ENCODE measurements around the gene SLC30A7.
"Not testable (repeated sequence)": the region's sequence is repeated elsewhere in the genome, so short reads cannot be mapped to it uniquely, and the experiment has no call there.

Gene SLC30A7

DNA sequence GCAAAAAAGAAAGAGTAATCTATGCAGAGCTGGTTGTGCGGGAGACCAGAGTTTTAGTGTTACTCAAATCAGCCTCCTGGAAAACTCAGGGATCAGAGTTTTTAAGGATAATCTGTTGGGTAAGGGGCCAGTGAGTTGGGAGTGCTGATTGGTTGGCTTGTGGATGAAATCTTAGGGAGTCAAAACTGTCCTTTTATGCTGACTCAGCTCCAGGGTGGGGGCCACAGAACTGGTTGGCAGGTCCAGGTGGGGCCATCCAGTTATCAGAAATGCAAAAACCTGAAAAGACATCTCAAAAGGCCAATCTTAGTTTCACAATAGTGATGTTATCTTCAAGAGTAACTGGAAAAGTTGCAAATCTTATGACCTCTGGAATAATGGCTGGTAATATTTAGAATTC lies 4.5 kb upstream of the SLC30A7 start:
- no peak for DNase-seq

DNA sequence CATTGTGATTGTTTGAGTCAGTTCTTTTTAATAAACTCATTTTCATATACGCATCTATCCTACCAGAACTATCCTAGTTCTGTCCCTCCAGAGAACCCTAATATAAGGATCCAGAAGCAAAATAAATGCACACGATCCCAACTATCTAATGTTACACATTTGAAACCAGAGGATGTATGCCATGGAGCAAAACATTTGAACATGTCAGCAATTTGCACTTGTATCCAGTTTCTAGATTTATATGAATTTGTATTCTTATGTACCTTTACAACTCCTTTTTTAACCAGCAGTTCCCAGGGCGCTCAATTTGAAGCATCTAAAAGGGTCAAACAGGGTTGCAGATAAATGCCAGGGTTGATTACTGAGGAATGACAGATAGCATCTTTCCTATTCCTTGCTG lies 3.3 kb upstream of the SLC30A7 start:
- no peak for DNase-seq

DNA sequence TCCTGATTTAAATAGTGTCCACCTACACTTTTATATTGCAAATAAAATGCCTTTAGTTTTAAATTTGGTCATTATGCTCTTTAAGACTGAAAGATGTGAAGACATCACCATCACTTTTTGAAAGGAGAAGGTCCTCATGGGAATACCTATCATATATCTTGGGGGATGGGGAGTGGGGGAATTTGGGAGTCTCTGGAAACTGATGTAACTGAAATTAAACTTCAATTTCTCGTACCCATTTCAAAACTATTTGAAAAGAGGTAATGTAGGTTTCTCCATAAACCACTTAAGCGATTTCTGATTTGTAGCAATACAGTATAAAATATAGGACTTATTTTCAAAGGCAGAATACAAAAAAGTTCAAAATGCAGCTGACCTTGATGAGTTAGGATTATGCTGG lies 2.2 kb upstream of the SLC30A7 start:
- no peak for DNase-seq

DNA sequence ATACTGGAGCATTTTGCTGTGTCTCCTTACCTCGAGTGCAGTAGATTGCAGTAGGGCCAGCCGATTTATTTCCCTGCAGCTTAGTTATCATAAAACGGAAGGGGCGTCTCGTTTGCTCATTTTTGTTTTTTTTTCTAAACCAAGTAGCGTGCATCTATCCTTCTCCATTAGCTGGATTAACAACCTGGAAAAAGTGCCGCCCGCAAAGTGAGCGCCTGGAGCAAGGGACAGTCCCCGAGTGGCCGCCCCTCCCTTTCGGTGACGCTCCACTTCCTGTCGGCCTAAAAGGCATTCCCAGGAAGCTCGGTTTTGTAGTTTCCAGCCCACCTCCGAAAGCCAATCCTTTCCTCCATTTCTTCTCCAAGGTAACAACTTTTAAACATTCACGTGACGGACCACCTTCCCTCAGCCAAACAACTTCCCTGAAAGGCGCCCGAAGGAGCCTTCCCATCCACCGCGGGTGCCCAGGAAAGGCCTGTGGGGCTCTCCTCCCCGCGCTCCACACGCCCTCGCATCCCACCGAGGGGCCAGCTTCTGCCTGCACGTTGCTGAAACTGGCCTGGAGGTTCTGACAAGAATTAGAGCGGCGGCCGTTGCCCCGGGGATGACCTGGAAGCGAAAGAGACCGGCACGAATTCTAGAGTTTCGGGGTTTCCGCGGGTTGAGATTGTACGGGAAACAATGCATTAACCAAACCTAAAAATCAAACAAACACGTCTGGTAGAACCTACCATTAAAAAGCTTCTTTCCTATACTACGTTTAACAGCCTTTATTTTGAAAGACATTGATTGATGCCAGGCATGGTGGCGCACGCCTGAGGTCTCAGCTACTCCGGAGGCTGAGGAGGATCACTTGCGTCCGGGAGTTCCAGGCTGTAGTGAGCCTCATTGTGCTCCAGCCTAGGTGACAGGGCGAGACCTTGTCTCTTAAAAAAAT lies 1.0 kb upstream of the SLC30A7 start, which contains the start of gene EXTL2:
EXTL2 (minus strand) TSS at position 240 of the 937 bp plus-strand sequence. CDS start 6,085 bp downstream, outside the sequence.
- DNase-seq: peak; percentile 77

DNA sequence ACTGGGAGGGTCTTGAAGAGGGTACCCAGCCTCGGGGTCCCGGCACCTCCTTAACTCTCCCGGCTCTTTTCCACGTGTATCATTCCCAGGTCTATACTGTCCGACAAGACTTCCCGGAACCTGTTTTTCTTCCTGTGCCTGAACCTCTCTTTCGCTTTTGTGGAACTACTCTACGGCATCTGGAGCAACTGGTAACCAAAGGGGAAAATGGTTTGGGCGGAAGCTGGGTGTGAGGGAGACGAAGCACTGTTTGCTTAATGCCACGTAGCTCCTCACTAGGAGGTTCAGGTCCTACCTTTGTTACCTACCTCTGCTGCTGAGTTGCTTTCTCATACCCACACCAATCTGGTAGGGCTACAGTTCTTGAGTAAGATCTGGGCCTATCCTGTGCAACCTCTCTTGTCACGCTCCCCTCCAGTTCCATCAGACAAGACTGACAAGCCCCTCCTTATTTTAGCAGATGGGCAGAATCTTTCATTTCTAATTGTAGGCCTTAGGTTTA lies 642 bp downstream of the SLC30A7 start:
- peak; percentile 59 for DNase-seq

DNA sequence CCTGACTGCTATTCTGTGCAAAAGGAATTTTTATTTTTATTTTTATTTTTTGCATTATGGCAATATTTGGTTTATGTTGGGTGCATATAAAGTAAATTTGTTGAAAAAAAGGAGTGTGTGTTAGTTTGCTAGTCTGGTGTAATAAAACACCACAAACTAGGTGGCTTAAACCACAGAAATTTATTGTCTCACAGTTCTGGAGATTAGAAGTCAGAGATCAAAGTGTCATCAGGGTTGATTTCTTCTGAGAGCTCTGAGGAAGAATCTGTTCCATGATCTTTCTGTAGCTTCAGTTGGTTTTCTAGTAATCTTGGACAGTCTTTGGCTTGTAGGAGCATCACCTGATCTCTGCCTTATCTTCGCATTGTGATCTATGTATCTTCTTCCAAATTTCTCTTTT lies 6.5 kb downstream of the SLC30A7 start:
- DNase-seq: no peak

DNA sequence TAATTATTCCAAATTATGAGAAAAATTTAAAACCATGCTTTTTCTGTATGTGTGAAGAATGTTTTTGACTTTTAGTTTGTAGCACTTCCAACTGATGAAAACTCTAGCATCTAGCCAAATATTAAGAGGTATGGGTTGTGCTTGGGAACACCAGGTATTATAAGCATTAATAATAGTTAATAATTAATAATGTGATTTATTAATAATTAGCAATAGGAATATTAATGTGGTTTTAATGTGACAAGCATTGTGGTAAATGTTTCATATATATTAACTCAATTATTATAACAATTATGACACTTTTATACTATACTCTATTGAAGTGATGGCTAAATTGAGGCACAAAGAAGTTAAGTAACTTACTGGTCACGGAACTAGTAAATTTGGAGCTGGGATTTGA lies 7.9 kb downstream of the SLC30A7 start:
- DNase-seq: no peak

DNA sequence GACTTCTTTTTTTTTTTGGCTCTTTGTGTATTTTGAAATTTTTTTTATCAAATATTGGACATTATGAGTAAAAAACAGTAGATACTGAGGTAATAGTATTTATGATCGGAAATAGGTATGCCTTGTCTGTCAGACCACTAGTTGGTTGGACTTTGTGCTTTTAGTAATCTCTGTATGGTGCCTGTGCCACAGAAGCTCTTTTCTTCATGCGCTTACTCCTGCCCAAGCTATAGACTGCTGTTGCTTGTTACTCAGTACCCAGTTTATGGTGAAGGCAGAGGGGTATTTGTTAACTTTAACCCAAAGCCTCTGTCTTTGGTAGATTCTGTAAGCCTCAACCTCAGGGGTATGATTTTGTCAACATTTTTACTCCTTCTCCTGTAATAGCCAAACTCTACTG lies 8.6 kb downstream of the SLC30A7 start:
- no peak for DNase-seq

DNA sequence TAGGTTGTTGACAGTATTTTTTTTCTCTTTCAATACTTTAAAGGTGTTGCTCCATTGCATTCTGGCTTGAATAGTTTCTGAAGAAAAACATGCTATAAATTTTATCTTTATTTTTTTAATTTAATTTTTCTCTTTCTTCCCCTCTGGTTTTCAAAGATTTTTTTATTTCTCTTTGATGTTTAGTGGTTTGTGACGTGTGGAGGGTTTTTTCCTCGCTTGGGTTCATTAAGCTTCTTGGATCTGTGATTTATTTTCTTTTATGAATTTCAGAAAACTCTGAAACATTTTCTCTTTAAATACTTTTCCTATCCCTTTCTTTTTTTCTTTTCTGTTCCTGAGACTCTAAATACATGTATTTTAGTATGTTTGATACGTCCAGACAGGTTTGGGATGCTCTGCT lies 9.3 kb downstream of the SLC30A7 start:
- no peak for DNase-seq

DNA sequence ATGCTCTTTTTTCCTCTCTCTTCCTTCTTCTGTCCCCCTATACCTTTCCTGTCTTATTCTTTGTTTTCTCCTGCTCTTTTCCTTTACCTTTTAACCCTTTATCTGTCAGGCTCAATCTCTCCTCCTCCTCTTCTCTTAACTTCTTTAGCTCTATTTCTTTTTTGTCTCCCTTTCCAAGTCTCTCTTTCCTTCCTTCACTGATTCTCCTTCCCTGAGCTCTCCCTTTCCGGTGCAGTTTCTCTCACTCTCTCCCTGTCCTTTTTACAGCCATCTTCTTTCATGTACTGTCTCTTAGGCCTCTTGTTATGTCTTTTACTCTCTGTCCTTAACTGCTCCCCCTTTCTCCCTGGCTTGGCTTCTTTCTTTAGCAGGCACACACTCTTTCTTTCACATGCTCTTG lies 12.0 kb downstream of the SLC30A7 start:
- no peak for DNase-seq

DNA sequence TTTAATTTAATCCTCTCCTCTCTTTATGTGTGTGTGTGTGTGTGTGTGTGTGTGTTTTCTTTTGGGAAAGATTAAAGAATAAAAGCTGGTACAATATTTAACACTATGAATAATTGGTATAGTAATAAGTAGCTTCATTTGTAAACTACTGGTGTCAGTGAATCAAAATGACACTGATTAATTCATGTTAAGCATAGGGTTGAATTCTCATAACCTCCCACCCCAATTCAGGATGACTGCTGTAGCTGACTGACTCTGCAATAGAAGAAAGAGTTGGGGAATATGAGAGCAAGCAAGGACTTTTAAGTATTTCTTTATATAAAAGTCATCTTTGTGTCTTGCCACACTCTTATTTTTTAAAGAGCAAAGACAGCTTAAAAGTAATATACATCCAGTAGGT lies 13.1 kb downstream of the SLC30A7 start:
- no peak for DNase-seq

DNA sequence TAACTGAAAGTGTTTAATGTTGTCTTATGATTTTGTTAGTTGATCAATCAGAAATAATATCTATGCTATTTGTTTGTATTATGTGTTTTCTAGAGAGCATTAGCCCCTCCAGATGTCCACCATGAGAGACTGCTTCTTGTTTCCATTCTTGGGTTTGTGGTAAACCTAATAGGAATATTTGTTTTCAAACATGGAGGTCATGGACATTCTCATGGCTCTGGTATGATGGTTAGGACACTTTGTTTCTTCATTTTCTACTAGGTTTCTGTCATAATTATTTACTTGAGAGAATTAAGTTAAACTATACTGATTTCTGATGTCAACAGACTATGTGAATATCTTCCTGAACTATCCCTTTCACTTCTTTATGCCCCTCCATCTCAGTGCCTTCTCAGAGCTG lies 16.1 kb downstream of the SLC30A7 start:
- no peak for DNase-seq

DNA sequence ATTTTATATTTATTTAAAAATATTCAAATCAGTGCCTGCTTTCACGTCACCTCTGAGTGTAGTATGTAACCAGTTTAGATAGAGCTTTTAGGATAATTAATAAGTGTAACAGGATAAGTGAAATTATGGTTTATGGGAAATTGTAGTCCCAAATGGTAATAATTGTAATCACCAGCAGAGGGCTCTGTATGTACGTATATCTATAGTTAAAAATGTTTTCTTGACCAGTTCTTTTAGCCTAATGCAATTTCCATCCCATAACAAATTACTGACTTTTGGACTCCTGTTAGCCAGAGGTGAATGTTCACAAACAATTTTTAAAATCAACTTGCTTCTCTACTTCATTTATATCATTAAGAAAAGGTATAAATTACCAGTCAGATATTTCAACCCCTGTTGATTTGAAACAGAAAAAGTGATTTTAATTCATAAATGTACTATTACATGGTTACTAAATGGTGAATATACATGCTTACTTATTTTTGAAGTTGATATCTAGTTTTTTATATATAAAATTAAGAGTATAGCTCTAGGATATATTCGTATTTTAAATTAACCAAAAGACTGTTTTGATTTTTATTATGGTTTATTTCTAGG lies 25.3 kb downstream of the SLC30A7 start:
- DNase-seq: no peak

DNA sequence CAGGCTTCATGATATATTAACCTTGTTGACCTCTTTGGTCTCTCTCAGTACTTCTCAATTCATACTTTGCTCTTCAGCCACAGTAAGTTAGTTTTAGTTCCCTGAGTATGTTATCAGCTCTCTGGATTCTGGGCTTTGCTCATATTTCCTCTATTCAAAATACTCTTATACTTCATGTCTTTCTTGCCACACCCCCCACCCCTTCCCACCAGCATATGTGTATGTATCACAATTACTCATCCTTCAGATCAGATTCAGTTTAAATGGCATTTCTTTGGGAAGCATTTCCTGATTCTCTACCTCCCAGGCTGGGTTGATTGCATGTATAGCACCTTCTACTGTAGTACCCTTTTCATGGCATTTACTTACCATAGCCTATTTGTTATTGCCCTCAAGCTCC lies 28.3 kb downstream of the SLC30A7 start:
- no peak for DNase-seq

DNA sequence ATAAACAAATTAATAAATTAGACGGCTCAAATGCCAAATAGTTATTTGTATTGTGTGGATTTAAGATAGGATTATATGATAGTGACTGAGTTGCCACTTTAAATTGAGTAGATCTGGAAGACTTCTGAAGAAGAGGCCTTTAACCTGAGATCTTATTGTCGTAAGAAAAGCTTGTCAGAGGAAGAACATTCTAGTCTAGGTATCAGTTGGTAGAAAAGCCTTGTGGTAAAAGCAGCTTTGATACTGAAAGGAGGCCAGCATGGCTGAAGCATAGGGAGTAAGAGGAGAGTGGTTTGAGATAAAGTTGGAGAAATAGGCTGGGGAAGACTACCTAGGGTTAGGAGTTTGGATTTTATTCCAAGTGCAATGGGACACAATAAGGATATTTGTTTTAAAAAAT lies 29.1 kb downstream of the SLC30A7 start:
- no peak for DNase-seq

DNA sequence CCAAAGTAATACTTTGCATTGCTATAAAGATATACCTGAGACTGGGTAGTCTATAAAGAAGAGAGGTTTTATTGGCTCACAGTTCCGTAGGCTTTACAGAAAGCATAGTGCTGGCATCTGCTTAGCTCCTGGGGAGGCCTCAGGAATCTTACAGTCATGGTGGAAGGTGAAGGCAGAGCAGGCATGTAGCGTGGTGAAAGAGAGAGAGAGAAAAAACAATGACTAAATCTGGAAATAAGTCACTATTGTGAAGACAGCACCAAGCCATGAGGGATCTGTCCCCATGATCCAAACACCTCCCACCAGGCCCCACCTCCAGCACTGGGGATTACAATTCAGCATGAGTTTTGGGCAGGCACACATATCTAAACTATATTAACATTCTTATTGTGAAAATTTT lies 30.4 kb downstream of the SLC30A7 start:
- no peak for DNase-seq

DNA sequence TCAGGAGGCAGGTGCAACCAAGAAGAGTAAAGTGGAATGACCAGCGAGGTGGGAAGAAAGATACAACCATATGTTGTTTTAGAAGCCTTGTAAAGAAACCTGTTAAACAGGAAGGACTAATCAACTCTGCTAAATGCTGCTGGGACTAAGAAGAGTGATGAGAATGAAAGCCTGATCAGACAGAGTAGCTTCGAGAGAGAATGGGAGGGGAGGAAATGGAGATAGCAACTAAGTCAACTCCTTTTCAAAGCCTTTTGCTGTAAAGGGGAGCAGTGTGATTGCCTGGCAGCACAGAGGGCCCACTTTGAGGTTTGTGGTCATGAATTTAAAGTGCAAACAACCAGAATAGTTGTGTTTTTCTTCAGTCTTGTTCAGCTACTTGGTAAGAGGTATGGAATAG lies 31.4 kb downstream of the SLC30A7 start:
- DNase-seq: no peak

DNA sequence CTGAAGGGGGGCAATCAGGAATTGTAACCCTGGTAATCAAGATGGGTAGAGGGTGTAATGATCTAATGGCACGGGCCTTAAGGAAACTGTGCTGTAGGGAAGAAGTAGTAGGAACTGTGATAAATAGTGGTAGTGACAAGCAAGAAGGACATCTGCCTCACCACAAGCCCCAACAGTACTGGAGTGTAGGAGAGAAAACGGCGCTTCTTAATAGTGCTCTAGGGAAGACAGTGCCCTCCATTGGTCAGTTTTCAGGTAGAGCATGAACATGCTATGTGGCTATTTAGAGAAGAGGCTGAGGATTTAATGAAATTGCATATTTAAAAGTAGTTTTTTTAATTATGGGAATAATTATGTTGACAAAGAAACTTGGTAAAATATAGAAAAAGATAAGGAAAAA lies 32.2 kb downstream of the SLC30A7 start:
- DNase-seq: no peak

DNA sequence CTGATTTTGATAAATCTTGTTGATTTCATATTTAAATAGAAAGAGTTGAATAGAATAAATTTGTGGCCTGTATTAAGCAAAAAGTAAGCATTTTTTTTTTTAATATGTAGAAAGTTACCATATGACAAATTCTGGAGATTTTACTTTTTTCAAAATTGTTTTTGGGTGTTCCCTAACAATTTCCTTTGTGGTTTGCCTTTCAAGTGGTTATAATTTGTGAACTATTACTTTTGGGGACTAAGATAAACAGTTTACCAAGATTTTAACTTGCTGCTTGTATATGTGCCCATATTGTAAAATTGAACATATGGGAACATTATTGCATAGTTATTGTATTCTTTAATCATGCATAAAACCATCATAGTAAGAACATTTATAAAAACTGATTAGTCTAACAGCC lies 34.6 kb downstream of the SLC30A7 start:
- DNase-seq: no peak

DNA sequence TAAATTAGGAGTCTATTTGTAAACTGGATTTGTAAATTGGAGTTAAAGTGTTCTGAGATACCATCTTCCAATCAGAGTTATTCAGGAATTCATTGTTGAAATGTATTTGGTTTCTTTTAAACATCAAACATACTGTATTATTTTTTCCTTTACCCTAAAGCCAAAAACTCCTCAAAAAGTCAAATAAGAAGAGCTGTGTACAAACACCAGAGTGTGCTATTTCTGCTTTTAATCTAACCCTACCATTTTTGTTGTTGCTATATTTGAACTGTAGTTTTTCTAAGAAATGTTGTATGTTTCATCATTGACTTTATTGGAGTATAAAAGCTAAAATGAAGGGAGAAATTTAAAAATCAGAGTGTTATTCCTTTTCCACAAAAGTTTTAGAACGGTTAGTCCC lies 35.8 kb downstream of the SLC30A7 start:
- no peak for DNase-seq

DNA sequence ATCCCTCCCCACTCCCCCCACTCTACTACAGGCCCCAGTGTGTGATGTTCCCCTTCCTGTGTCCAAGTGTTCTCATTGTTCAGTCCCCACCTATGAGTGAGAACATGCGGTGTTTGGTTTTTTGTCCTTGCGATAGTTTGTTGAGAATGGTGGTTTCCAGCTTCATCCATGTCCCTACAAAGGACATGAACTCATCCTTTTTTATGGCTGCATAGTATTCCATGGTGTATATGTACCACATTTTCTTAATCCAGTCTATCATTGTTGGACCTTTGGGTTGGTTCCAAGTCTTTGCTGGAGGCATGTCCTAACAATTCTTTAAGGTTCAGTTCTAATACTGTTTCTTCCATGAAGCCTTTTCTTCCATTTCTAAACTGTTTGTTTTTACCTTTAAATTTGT lies 37.7 kb downstream of the SLC30A7 start:
- not testable (repeated sequence) for DNase-seq

DNA sequence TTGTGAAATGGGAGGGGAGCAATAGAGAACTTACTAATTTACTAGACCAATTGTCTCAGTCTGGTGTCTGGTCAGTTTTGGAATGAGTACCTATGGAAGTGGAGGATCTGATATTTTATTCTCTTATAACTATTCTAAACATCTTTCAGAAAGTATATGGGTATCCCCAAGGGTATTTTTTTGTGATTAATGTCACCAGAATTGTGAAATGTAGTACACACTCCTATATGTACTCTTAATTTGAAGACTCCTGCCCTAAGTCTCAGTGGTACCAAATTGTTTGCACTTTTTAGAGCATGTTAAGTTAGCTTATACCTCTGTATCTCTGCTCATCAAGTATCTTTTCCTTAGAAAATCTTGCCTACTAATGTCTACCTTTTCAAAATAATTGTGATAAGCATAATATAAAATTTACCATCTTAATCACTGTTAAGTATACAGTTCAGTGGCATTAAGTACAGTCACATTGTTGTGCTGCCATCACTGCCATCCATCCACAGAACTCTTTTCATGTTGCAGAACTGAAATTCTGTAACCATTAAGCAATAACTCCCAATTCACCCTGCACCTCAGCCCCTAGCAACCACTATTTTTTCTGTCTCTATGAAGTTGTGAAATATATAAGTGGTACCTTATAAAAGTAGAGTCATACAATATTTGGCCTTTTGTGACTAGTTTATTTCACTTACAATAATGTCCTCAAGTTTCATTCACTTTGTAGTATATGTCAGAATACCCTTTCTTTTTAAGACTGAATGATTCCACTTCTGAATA lies 40.5 kb downstream of the SLC30A7 start:
- DNase-seq: no peak

DNA sequence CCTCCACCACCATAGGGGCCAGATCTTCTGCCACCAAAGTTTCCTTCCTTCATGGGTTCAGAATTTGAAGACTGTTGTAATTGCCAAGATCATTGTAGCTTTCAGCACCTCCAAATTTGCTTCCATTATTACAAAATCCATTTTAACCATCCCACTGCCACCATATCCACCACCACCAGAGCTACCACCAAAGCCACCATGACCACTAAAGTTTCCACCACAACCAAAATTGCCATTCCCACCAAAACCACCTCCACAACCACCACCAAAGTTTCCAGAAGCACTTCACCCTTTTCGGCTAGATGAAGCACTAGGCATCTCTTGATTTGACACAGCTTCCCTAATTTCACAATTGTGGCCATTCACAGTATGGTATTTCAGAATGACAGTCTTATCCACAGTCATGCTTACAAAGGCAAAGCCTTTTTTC lies 45.2 kb downstream of the SLC30A7 start:
- peak; percentile 75 for DNase-seq
